CD14-positive monocyte (primary cell): ENCODE data around the gene VSTM4. TPM values are rescaled to one million over a fixed set of nuclear protein-coding genes. Genes with fewer than 3 reads are reported as not detected.

ENCODE experiments used
- DNase-seq, 3 donors: peaks; one replicate each; pipeline ENCODE4 v3.0.0-alpha.2; 2011 to 2022
- H2AFZ ChIP-seq: 2 replicates; pipeline ENCODE4 v1.6.0; 2012; ENCODE audit warnings: mild to moderate bottlenecking, low read depth, low read length, inconsistent platforms; ENCODE audit not compliant: insufficient read depth, poor library complexity, severe bottlenecking
- H3K27ac ChIP-seq, 2 donors: 1 replicate in 1 of 2; 2 replicates in 1 of 2; pipeline ENCODE4 v1.5.1; 2012 to 2013; ENCODE audit warnings: low read length in 2 of 2, control low read depth in 1 of 2, inconsistent platforms in 1 of 2, low read depth in 1 of 2, mild to moderate bottlenecking in 1 of 2
- H3K27me3 ChIP-seq, 2 donors: one replicate each; pipeline versions ENCODE4 v1.6.0 to v1.6.1; 2011 to 2013; ENCODE audit warnings: low read length in 2 of 2; ENCODE audit not compliant: control insufficient read depth in 2 of 2, insufficient read depth in 2 of 2
- H3K36me3 ChIP-seq, 2 donors: replicated peaks in 1 of 2; 1 replicate in 1 of 2; 2 replicates in 1 of 2; pipeline versions ENCODE4 v1.5.1 to v1.6.1; 2012 to 2013; ENCODE audit warnings: low read length in 2 of 2, control low read depth in 1 of 2, inconsistent platforms in 1 of 2, mild to moderate bottlenecking in 1 of 2; ENCODE audit not compliant: insufficient read depth in 2 of 2, control insufficient read depth in 1 of 2
- H3K4me1 ChIP-seq, 2 donors: 1 replicate in 1 of 2; 2 replicates in 1 of 2; pipeline versions ENCODE4 v1.5.1 to v1.6.1; 2012 to 2013; ENCODE audit warnings: low read length in 2 of 2, control low read depth in 1 of 2, inconsistent platforms in 1 of 2, mild to moderate bottlenecking in 1 of 2, moderate library complexity in 1 of 2; ENCODE audit not compliant: insufficient read depth in 2 of 2, control insufficient read depth in 1 of 2
- H3K4me2 ChIP-seq: replicated peaks from 2 replicates; pipeline ENCODE3; 2012; ENCODE audit warnings: low read length, moderate library complexity, mild to moderate bottlenecking; ENCODE audit not compliant: poor library complexity, severe bottlenecking; ENCODE audit errors: extremely low read depth
- H3K4me3 ChIP-seq, 3 experiments: fragments of 200-600 bp in 1 of 3; sonication (generic) in 1 of 3; replicated peaks in 1 of 3; 1 replicate in 2 of 3; 2 replicates in 1 of 3; pipeline ENCODE4 v1.5.1; 2011 to 2013; ENCODE audit warnings: low read length in 3 of 3, mild to moderate bottlenecking in 3 of 3, control low read depth in 2 of 3, low read depth in 2 of 3, inconsistent platforms in 1 of 3, moderate library complexity in 1 of 3
- H3K79me2 ChIP-seq: 2 replicates; pipeline ENCODE4 v1.6.0; 2012; ENCODE audit warnings: mild to moderate bottlenecking, control low read depth, inconsistent platforms, low read length, moderate library complexity; ENCODE audit not compliant: insufficient read depth
- H3K9ac ChIP-seq: 2 replicates; pipeline ENCODE4 v1.6.0; 2017; ENCODE audit warnings: low read length, mild to moderate bottlenecking; ENCODE audit not compliant: insufficient read depth, poor library complexity, severe bottlenecking
- H3K9me3 ChIP-seq, 2 donors: replicated peaks in 1 of 2; 1 replicate in 1 of 2; 2 replicates in 1 of 2; pipeline versions ENCODE4 v1.5.1 to v1.6.1; 2012 to 2013; ENCODE audit warnings: low read length in 2 of 2, control low read depth in 1 of 2; ENCODE audit not compliant: control insufficient read depth in 1 of 2, insufficient read depth in 1 of 2
- H4K20me1 ChIP-seq: 2 replicates; pipeline ENCODE4 v1.6.0; 2012; ENCODE audit warnings: mild to moderate bottlenecking, low read length, control low read depth, moderate library complexity; ENCODE audit not compliant: insufficient read depth
- H3K27ac Mint-ChIP-seq, 7 donors: one replicate each; pipeline ENCODE4 v1.8.0; 2020; ENCODE audit warnings: mild to moderate bottlenecking in 7 of 7, mixed read lengths in 7 of 7, moderate library complexity in 6 of 7, inconsistent platforms in 2 of 7
- H3K27me3 Mint-ChIP-seq, 3 donors: one replicate each; pipeline ENCODE4 v1.8.0; 2021 to 2022; ENCODE audit warnings: low read depth in 3 of 3, mild to moderate bottlenecking in 3 of 3, mixed read lengths in 3 of 3, moderate library complexity in 3 of 3, inconsistent platforms in 1 of 3
- H3K36me3 Mint-ChIP-seq, 2 donors: one replicate each; pipeline ENCODE4 v1.8.0; 2020; ENCODE audit warnings: mixed read lengths in 2 of 2, inconsistent platforms in 1 of 2, mild to moderate bottlenecking in 1 of 2
- H3K4me1 Mint-ChIP-seq: one replicate; pipeline ENCODE4 v1.8.0; 2020; ENCODE audit warnings: mild to moderate bottlenecking, mixed read lengths
- H3K4me3 Mint-ChIP-seq, 2 donors: one replicate each; pipeline ENCODE4 v1.8.0; 2020; ENCODE audit warnings: mild to moderate bottlenecking in 2 of 2, mixed read lengths in 2 of 2, moderate library complexity in 1 of 2
- H3K9me3 Mint-ChIP-seq, 7 donors: one replicate each; pipeline ENCODE4 v1.8.0; 2020 to 2022; ENCODE audit warnings: mixed read lengths in 7 of 7, mild to moderate bottlenecking in 6 of 7, moderate library complexity in 6 of 7, inconsistent platforms in 2 of 7
- CTCF ChIP-seq: fragments of 200-600 bp; IDR thresholded peaks from one replicate; pipeline ENCODE4 v1.8.0; 2022; ENCODE audit warnings: antibody characterized with exemption, mild to moderate bottlenecking
- WGBS: methylation state at CpG from one replicate; pipeline ENCODE4 v1.1.5; 2013; ENCODE audit warnings: missing lambda C conversion rate; ENCODE audit not compliant: insufficient coverage; 5-methylcytosine and 5-hydroxymethylcytosine counted together
- intact Hi-C, 2 donors: fragments of 100-400 bp; cut with micrococcal nuclease; formaldehyde crosslinking; loops; one replicate each; pipeline versions ENCODE4 v1.15.0 to v1.15.1; 2023
- polyA plus RNA-seq, 3 donors: library from polyadenylated mRNA; depleted of rRNA in 1 of 3; unstranded in 2 of 3; stranded (reverse) in 1 of 3; fragments of 300-500 nt in 2 of 3; fragments of >200 nt in 1 of 3; fragmentation: Illumina TruSeq in 2 of 3; gene quantifications; 1 replicate in 2 of 3; 2 replicates in 1 of 3; pipeline ENCODE4 v1.2.3, GENCODE V29; 2012 to 2021

The VSTM4 gene
- polyA plus RNA-seq, 3 donors = not detected

- H2AFZ ChIP-seq = no peak overlapping the region
- no peak overlapping the region for H3K27ac Mint-ChIP-seq
These were observed 44.6 kb downstream of the VSTM4 start for GRCh38 chr10:49070701-49071100.

DNA sequence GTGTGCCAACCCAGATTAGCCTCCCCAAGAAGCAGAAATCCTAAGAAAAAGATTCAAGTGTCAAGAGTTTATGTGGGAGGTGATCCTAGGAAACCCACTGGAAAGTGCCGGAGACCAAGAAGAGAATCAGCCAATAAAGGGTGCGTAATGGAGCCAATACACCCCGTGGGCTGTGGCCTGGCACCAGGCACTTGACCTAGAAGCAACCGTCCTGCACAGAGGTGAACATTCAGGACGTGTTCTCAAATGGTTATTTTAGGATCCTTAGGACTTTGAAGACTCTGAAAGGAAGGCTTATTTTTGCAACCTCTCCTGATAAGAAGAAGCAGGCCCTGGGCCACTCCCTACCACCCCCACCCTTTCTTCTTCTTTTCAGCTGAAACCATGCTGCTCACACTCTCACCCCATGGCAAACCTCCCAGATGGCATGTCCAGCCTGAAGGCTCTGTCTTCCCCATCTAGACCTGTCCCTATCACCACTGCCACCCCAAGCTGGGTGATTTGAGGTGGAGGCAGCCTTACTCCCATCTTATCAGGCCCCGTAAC is 46.6 kb downstream of the VSTM4 start:
- H3K9me3 ChIP-seq = no peaks in the 10 kb centered on the region
- no peak for TF ChIP-seq CTCF
- H3K4me3 ChIP-seq = no peak overlapping the region
- no peak for DNase-seq
- H3K4me3 Mint-ChIP-seq = no peak overlapping the region
- no peak overlapping the region for H3K4me2 ChIP-seq
- H3K36me3 ChIP-seq = no peaks in the 10 kb centered on the region
- no peaks in the 10 kb centered on the region for H3K4me1 ChIP-seq
- no peaks in the 10 kb centered on the region for H3K27me3 ChIP-seq
- peaks cover 0 to 3% (median 2%) of the 10 kb centered on the region in 7 donors for H3K9me3 Mint-ChIP-seq
- no peak overlapping the region for H3K27ac ChIP-seq
- H3K27ac Mint-ChIP-seq = no peak overlapping the region
- H3K79me2 ChIP-seq = no peaks in the 10 kb centered on the region
- H3K4me1 Mint-ChIP-seq = no peaks in the 10 kb centered on the region
- no peaks in the 10 kb centered on the region for H3K36me3 Mint-ChIP-seq
- peaks cover 0 to 6% (median 0%) of the 10 kb centered on the region in 3 donors for H3K27me3 Mint-ChIP-seq
- H3K9ac ChIP-seq = no peak overlapping the region
- no peak overlapping the region for H2AFZ ChIP-seq
- 93% methylated on average over 6 of the region's 6 CpGs for WGBS
- no peaks in the 10 kb centered on the region for H4K20me1 ChIP-seq
- intact Hi-C loops = no loop called here

More at GRCh38 chr10:49070701-49071100, 44.6 kb downstream of the VSTM4 start:
- no peaks in the 10 kb centered on the region for H3K27me3 ChIP-seq
- H3K4me1 Mint-ChIP-seq = no peaks in the 10 kb centered on the region
- H3K9me3 ChIP-seq = no peaks in the 10 kb centered on the region
- H3K36me3 Mint-ChIP-seq = no peaks in the 10 kb centered on the region
- no peak overlapping the region for H3K4me2 ChIP-seq
- no peaks in the 10 kb centered on the region for H4K20me1 ChIP-seq
- TF ChIP-seq CTCF = no peak
- no peak overlapping the region for H3K27ac ChIP-seq
- no peaks in the 10 kb centered on the region for H3K79me2 ChIP-seq
- 100% methylated on average over 3 of the region's 4 CpGs for WGBS
- no peak overlapping the region for H3K4me3 ChIP-seq
- H3K36me3 ChIP-seq = no peaks in the 10 kb centered on the region
- H3K4me1 ChIP-seq = no peaks in the 10 kb centered on the region
- no peak for DNase-seq
- H3K4me3 Mint-ChIP-seq = no peak overlapping the region
- peaks cover 0 to 4% (median 3%) of the 10 kb centered on the region in 3 donors for H3K27me3 Mint-ChIP-seq
- H3K9me3 Mint-ChIP-seq = peaks cover 0 to 3% (median 1%) of the 10 kb centered on the region in 7 donors
- H3K9ac ChIP-seq = no peak overlapping the region
- intact Hi-C loops = no loop called here
